K562 (cell line): ENCODE results near the gene BRCA1. TPM values are rescaled to one million over a fixed set of nuclear protein-coding genes. Genes with fewer than 3 reads are reported as not detected.

Source experiments
- ARHGAP35 ChIP-seq: fragments of 450-650 bp; IDR thresholded peaks from 2 replicates; pipeline ENCODE4 v1.6.1; 2018; ENCODE audit not compliant: partially characterized antibody
- ARID1B ChIP-seq: fragments of 450-650 bp; IDR thresholded peaks from 2 replicates; pipeline ENCODE4 v1.6.1; 2016; ENCODE audit warnings: antibody characterized with exemption, mild to moderate bottlenecking, inconsistent platforms
- BCLAF1 ChIP-seq, 2 experiments: fragments of 450-650 bp in 1 of 2; IDR thresholded peaks; 2 replicates each; pipeline ENCODE4 v1.6.1; 2011 to 2017; ENCODE audit warnings: low read depth in 2 of 2, antibody characterized with exemption in 1 of 2, borderline replicate concordance in 1 of 2, low read length in 1 of 2, mild to moderate bottlenecking in 1 of 2, mixed read lengths in 1 of 2; ENCODE audit not compliant: control insufficient read depth in 1 of 2
- CGGBP1 ChIP-seq: fragments of 250-450 bp; sonication (Bioruptor Pico); IDR thresholded peaks from 2 replicates; pipeline ENCODE4 v1.9.0; 2021; ENCODE audit warnings: mild to moderate bottlenecking
- COPS2 ChIP-seq: fragments of 450-650 bp; conservative IDR thresholded peaks from 2 replicates; pipeline ENCODE4 v1.6.1; 2016; ENCODE audit warnings: mild to moderate bottlenecking, moderate library complexity
- ESRRA ChIP-seq: fragments of 450-650 bp; IDR thresholded peaks from 2 replicates; pipeline ENCODE4 v1.6.1; 2014; ENCODE audit warnings: low read depth, mild to moderate bottlenecking, moderate library complexity, borderline replicate concordance
- ETV1 ChIP-seq: fragments of 450-650 bp; conservative IDR thresholded peaks from 2 replicates; pipeline ENCODE4 v1.6.1; 2016; ENCODE audit warnings: missing genetic modification characterization, control low read depth, low read depth, missing compliant biosample characterization
- MCM2 ChIP-seq: fragments of 450-650 bp; IDR thresholded peaks from 2 replicates; pipeline ENCODE4 v1.6.1; 2017; ENCODE audit warnings: low read depth, mild to moderate bottlenecking
- NFE2 ChIP-seq: IDR thresholded peaks from 2 replicates; pipeline ENCODE4 v1.6.1; 2014; ENCODE audit warnings: antibody characterized with exemption, low read depth
- NR3C1 ChIP-seq: sonication (generic); formaldehyde crosslinking; IDR thresholded peaks from 2 replicates; pipeline ENCODE4 v1.8.1; 2022; ENCODE audit warnings: missing genetic modification reagents
- SMARCA5 ChIP-seq: fragments of 450-650 bp; IDR thresholded peaks from 2 replicates; pipeline ENCODE4 v1.6.1; 2016
- SRSF7 ChIP-seq: fragments of 200-400 bp; formaldehyde crosslinking; optimal IDR thresholded peaks from 2 replicates; pipeline ENCODE3; 2017; ENCODE audit warnings: mild to moderate bottlenecking, low read depth, low read length
- TCF15 ChIP-seq: fragments of 250-450 bp; sonication (Bioruptor Pico); IDR thresholded peaks from 2 replicates; pipeline ENCODE4 v1.8.0; 2022; ENCODE audit warnings: moderate library complexity, mild to moderate bottlenecking, inconsistent platforms
- ZFX ChIP-seq: sonication (generic); formaldehyde crosslinking; IDR thresholded peaks from 2 replicates; pipeline ENCODE4 v1.8.0; 2022; ENCODE audit warnings: mild to moderate bottlenecking, missing genetic modification reagents, moderate library complexity
- ZNF316 ChIP-seq: fragments of 450-650 bp; IDR thresholded peaks from 2 replicates; pipeline ENCODE4 v1.6.1; 2016
- polyA plus RNA-seq, 8 experiments: library from polyadenylated mRNA; depleted of rRNA in 4 of 8; stranded (reverse) in 5 of 8; unstranded in 3 of 8; fragments of >200 nt; fragmentation: Nextera tagmentation in 2 of 8; fragmentation: Illumina TruSeq in 1 of 8; extraction: Ambion mirVana in 2 of 8; extraction: Trizol in 1 of 8; gene quantifications; 2 replicates each; pipeline versions ENCODE4 v1.2.1 to v1.2.3, GENCODE V29; 2011 to 2014; ENCODE audit warnings: inconsistent platforms in 1 of 8, missing spikeins in 1 of 8
- total RNA-seq, 7 experiments: library from RNA; depleted of rRNA in 6 of 7; stranded (reverse); fragments of >200 nt in 6 of 7; fragmentation: Illumina TruSeq in 2 of 7; extraction: Trizol in 2 of 7; gene quantifications; 2 replicates each; pipeline versions ENCODE4 v1.2.1 to v1.2.3, GENCODE V29; 2011 to 2021; ENCODE audit warnings: low replicate concordance in 1 of 7
- TF ChIP-seq, protein P1 (sequence below): fragments of 200-800 bp; sonication (Bioruptor generic); IDR thresholded peaks from 2 replicates; pipeline ENCODE4 v1.6.1; 2017; ENCODE audit warnings: missing genetic modification characterization, missing compliant biosample characterization
- TF ChIP-seq, protein P2 (sequence below): sonication (generic); IDR thresholded peaks from 2 replicates; pipeline ENCODE4 v1.6.1; 2016
- TF ChIP-seq, protein P3 (sequence below), 2 experiments: IDR thresholded peaks in 1 of 2; conservative IDR thresholded peaks in 1 of 2; 2 replicates each; pipeline ENCODE4 v1.6.1; 2016; ENCODE audit warnings: low read depth in 2 of 2, mild to moderate bottlenecking in 1 of 2, missing compliant biosample characterization in 1 of 2, missing genetic modification characterization in 1 of 2, moderate library complexity in 1 of 2

Gene BRCA1
- total and polyA plus RNA-seq, 9 of the 15 experiments (the other 6 are each of a cell fraction or from before 2014, with no cell fraction given) = 25.9 to 95.3 (median 62.3) TPM

DNA sequence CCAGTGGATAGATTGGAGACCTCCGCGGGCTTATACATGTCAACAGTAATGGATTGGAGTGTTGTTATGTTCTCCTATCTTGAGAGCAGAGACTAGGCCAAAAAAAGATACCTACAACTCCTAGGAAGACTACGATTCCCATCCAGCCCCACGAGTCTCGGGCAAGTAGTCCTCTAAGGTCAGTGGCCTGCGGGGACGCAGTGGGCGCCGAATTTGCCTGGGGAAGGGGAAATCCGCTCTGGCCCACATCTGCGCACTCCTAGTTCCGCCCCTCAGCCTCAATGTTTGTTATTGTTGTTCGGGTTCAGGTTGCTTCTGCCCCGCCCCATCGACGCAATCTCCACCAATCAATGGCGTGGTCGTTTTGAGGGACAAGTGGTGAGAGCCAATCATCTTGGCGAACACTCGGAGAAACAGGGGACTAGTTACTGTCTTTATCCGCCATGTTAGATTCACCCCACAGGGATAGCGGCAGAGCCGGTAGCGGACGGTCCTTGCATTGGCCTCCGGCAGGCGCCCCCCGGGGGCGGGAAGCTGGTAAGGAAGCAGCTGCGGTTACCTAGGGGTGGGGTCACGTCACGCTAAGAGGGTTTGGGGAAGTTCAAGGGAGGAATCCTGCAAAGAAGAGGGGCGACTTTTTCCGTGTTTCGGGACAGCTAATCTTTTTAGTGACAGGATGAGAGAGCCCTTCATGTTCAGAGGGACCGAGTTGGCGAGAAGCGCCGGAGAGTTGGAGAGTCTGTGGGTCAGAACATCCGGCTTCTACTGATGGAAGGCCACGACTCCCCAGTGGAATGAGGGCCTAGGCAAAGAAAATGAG is 45.8 kb upstream of the BRCA1 start, which contains the start of gene NBR1 (continued):
- TF ChIP-seq, protein P1, sequence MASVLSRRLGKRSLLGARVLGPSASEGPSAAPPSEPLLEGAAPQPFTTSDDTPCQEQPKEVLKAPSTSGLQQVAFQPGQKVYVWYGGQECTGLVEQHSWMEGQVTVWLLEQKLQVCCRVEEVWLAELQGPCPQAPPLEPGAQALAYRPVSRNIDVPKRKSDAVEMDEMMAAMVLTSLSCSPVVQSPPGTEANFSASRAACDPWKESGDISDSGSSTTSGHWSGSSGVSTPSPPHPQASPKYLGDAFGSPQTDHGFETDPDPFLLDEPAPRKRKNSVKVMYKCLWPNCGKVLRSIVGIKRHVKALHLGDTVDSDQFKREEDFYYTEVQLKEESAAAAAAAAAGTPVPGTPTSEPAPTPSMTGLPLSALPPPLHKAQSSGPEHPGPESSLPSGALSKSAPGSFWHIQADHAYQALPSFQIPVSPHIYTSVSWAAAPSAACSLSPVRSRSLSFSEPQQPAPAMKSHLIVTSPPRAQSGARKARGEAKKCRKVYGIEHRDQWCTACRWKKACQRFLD (CRISPR knock-in tag) = peak; percentile 91
- TF ChIP-seq BCLAF1 (IDR thresholded peaks at IDR 0.05; ENCODE audit: borderline replicate concordance in 1 of 2, control insufficient read depth in 1 of 2, low read depth in 2 of 2, low read length in 1 of 2) (no peak), ARID1B (peak; percentile 19), NFE2 (no peak), ARHGAP35 (no peak), MCM2 (no peak), SMARCA5 (no peak), ZNF316 (no peak), ETV1 (tag) (peak; percentile 61), COPS2 (no peak), TCF15 (CRISPR knock-in tag) (no peak), NR3C1 (no peak), ZFX (CRISPR knock-in tag) (peak; percentile 95), ESRRA (peak; percentile 92; the same call in 1 of the 2 replicates), CGGBP1 (no peak), SRSF7 (no peak)
- TF ChIP-seq, protein P2, sequence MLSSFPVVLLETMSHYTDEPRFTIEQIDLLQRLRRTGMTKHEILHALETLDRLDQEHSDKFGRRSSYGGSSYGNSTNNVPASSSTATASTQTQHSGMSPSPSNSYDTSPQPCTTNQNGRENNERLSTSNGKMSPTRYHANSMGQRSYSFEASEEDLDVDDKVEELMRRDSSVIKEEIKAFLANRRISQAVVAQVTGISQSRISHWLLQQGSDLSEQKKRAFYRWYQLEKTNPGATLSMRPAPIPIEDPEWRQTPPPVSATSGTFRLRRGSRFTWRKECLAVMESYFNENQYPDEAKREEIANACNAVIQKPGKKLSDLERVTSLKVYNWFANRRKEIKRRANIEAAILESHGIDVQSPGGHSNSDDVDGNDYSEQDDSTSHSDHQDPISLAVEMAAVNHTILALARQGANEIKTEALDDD = peak; percentile 98
- TF ChIP-seq, protein P3, sequence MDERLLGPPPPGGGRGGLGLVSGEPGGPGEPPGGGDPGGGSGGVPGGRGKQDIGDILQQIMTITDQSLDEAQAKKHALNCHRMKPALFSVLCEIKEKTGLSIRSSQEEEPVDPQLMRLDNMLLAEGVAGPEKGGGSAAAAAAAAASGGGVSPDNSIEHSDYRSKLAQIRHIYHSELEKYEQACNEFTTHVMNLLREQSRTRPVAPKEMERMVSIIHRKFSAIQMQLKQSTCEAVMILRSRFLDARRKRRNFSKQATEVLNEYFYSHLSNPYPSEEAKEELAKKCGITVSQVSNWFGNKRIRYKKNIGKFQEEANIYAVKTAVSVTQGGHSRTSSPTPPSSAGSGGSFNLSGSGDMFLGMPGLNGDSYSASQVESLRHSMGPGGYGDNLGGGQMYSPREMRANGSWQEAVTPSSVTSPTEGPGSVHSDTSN (CRISPR knock-in tag; IDR thresholded peaks at IDR 0.05; ENCODE audit: low read depth) = peak; percentile 88
- TF ChIP-seq, protein P3 (tag; conservative IDR thresholded peaks at IDR 0.05; ENCODE audit: low read depth) = peak; percentile 99
